GM12872 (cell line): ENCODE results near the gene MED12L.

Source experiments
- TF ChIP-seq, protein P1 (sequence below): IDR thresholded peaks from 3 replicates; pipeline ENCODE4 v1.5.1; 2011; ENCODE audit warnings: low read depth, mild to moderate bottlenecking, low read length, moderate library complexity; ENCODE audit not compliant: insufficient read depth

Gene MED12L

DNA sequence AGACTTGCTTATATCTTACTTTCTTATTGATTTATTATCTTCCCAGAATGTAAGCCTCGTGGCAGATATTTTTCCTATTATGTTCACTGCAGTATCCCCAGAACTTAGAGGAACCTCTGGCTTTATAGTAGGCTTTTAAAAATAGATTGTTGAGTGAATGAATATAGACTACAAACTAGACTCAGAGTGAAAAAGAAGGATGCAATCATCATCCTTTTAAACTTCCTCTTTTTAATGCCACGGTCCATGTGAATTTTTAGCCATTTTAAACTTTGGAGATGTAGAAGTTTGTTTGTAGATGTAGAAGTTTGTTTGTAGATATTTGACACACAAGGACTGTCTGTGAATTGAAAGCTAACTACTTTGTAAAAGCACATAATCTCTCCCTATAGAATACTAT, 306.3 kb downstream of the MED12L start:
- TF ChIP-seq, protein P1, sequence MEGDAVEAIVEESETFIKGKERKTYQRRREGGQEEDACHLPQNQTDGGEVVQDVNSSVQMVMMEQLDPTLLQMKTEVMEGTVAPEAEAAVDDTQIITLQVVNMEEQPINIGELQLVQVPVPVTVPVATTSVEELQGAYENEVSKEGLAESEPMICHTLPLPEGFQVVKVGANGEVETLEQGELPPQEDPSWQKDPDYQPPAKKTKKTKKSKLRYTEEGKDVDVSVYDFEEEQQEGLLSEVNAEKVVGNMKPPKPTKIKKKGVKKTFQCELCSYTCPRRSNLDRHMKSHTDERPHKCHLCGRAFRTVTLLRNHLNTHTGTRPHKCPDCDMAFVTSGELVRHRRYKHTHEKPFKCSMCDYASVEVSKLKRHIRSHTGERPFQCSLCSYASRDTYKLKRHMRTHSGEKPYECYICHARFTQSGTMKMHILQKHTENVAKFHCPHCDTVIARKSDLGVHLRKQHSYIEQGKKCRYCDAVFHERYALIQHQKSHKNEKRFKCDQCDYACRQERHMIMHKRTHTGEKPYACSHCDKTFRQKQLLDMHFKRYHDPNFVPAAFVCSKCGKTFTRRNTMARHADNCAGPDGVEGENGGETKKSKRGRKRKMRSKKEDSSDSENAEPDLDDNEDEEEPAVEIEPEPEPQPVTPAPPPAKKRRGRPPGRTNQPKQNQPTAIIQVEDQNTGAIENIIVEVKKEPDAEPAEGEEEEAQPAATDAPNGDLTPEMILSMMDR: no peak

GRCh38 chr3:151393146-151393830, 307.8 kb downstream of the MED12L start:
- TF ChIP-seq, protein P1: no peak

GRCh38 chr3:151393941-151394340, 308.5 kb downstream of the MED12L start:
- TF ChIP-seq, protein P1: no peak

GRCh38 chr3:151394611-151395010, 309.1 kb downstream of the MED12L start:
- TF ChIP-seq, protein P1: no peak

DNA sequence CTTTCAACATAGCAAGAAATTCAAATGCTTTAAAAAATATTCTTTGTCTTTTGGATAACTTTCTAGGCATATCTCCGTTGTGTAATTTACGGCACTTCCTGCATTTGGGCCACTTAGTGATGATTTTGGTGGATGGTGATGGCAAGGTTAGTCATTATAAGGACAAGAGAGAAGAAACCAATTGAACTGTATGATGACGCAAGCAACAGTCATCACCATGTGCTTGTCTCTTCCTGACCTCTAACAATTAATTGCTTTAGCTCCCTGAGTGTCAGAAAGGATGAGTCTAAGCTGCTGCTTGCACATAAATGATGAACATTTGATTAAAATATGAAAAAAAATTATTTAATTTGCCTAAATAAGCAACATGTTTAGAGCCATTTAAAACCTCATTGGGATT, 310.3 kb downstream of the MED12L start:
- TF ChIP-seq, protein P1: no peak

- TF ChIP-seq, protein P1: no peak
These were observed 313.4 kb downstream of the MED12L start for GRCh38 chr3:151398895-151399294.

DNA sequence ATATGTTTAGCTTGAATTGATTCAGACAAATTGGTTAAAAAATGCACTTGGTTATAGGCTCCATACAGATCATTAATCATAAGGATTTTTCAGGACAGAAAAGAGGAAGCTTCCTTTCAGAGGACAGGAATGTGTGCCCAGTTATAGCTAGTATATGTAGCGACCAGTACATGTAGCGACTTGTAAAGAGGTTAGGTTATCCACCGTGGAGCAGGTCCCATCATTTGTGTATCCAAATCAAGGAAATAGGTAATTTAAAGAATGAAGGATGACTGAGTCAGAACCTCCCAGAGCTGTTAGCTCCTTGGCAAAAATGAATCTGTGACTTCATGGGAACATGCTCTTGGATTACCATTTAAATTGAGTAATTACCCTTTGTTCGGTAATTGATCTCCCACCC, 314.9 kb downstream of the MED12L start:
- TF ChIP-seq, protein P1: no peak
